H1 (cell line): ENCODE results near the gene PIBF1. TPM values are rescaled to one million over a fixed set of nuclear protein-coding genes. Genes with fewer than 3 reads are reported as not detected.

Source experiments
- CTCF ChIA-PET: fragments of 300-600 bp; sonication (Branson Sonifier 250); formaldehyde crosslinking; loops from one replicate; lab custom pipeline; 2021; ENCODE audit not compliant: partially characterized antibody; lab: Charles Lee
- POLR2A ChIA-PET: fragments of 300-600 bp; sonication (Branson Sonifier 250); formaldehyde crosslinking; loops from one replicate; lab custom pipeline; 2021; ENCODE audit warnings: inconsistent platforms; ENCODE audit not compliant: partially characterized antibody; lab: Charles Lee
- DNase-seq, 2 experiments: peaks; one replicate each; pipeline versions ENCODE4 v3.0.0 to v3.0.0-alpha.2; 2010 to 2022; ENCODE audit warnings: low spot score in 2 of 2, low read depth in 1 of 2, mixed read lengths in 1 of 2
- FAIRE-seq: peaks from 2 replicates; lab custom pipeline; 2011; peaks lifted over from hg19 to GRCh38; lab: Jason Lieb, UNC
- H2AFZ ChIP-seq: 2 replicates; pipeline ENCODE4 v1.8.1; 2012; ENCODE audit warnings: low read length, inconsistent platforms
- H2AK5ac ChIP-seq: 2 replicates; pipeline ENCODE4 v1.6.1; 2013; ENCODE audit warnings: low read depth, low read length
- H2BK120ac ChIP-seq: replicated peaks from 2 replicates; pipeline ENCODE3; 2013; ENCODE audit warnings: low read depth, low read length, inconsistent platforms
- H2BK12ac ChIP-seq: 2 replicates; pipeline ENCODE4 v1.6.1; 2013; ENCODE audit warnings: low read depth, low read length
- H2BK15ac ChIP-seq: 2 replicates; pipeline ENCODE4 v1.6.1; 2013; ENCODE audit warnings: low read length
- H2BK20ac ChIP-seq: 2 replicates; pipeline ENCODE4 v1.6.1; 2013; ENCODE audit warnings: low read length
- H2BK5ac ChIP-seq: 2 replicates; pipeline ENCODE4 v1.6.1; 2013; ENCODE audit warnings: low read depth, low read length
- H3K14ac ChIP-seq: 2 replicates; pipeline ENCODE4 v1.6.1; 2013; ENCODE audit warnings: inconsistent platforms; ENCODE audit not compliant: insufficient read length
- H3K18ac ChIP-seq: 2 replicates; pipeline ENCODE4 v1.6.1; 2013; ENCODE audit warnings: low read length; ENCODE audit errors: extremely low read depth
- H3K23ac ChIP-seq: 2 replicates; pipeline ENCODE4 v1.6.1; 2013; ENCODE audit warnings: inconsistent platforms; ENCODE audit not compliant: insufficient read length
- H3K23me2 ChIP-seq: 2 replicates; pipeline ENCODE4 v1.6.1; 2013; ENCODE audit warnings: low read depth, low read length
- H3K27ac ChIP-seq: 2 replicates; pipeline ENCODE4 v1.6.1; 2011; ENCODE audit warnings: low read depth, low read length, inconsistent platforms
- H3K27me3 ChIP-seq, 4 experiments: replicated peaks in 1 of 4; 1 replicate in 1 of 4; 2 replicates in 3 of 4; pipeline versions ENCODE4 v1.6.1 to v1.8.1; 2011 to 2013; ENCODE audit warnings: low read length in 3 of 4, mild to moderate bottlenecking in 3 of 4, inconsistent platforms in 2 of 4, mixed read lengths in 2 of 4, moderate library complexity in 1 of 4; ENCODE audit not compliant: control insufficient read depth in 3 of 4, insufficient read depth in 3 of 4; ENCODE audit errors: extremely low read depth in 1 of 4
- H3K36me3 ChIP-seq, 4 experiments: 2 replicates each; pipeline versions ENCODE4 v1.6.1 to v1.8.1; 2011 to 2013; ENCODE audit warnings: mild to moderate bottlenecking in 4 of 4, low read length in 3 of 4, moderate library complexity in 2 of 4, control low read depth in 1 of 4, inconsistent platforms in 1 of 4; ENCODE audit not compliant: insufficient read depth in 4 of 4, control insufficient read depth in 2 of 4
- H3K4ac ChIP-seq: replicated peaks from 2 replicates; pipeline ENCODE3; 2013; ENCODE audit warnings: low read length, low read depth, mixed read lengths, inconsistent platforms; ENCODE audit not compliant: insufficient read length
- H3K4me1 ChIP-seq, 4 experiments: replicated peaks in 1 of 4; 1 replicate in 1 of 4; 2 replicates in 3 of 4; pipeline versions ENCODE4 v1.6.1 to v1.8.1; 2011 to 2013; ENCODE audit warnings: low read length in 3 of 4, inconsistent platforms in 2 of 4, mixed read lengths in 1 of 4; ENCODE audit not compliant: insufficient read depth in 4 of 4, control insufficient read depth in 3 of 4
- H3K4me2 ChIP-seq, 2 experiments: 2 replicates each; pipeline versions ENCODE4 v1.6.1 to v1.8.1; 2011 to 2013; ENCODE audit warnings: low read depth in 2 of 2, low read length in 2 of 2, control low read depth in 1 of 2, inconsistent platforms in 1 of 2, mild to moderate bottlenecking in 1 of 2; ENCODE audit not compliant: insufficient read depth in 1 of 2
- H3K4me3 ChIP-seq, 4 experiments: fragments of 200-600, 300-600 bp in 1 of 4; sonication (generic), shearing (Covaris generic), sonication (Bioruptor Twin) in 1 of 4; 2 replicates each; pipeline versions ENCODE4 v1.5.1 to v1.8.1; 2011 to 2016; ENCODE audit warnings: low read length in 4 of 4, low read depth in 3 of 4, control low read depth in 2 of 4, inconsistent platforms in 2 of 4, mild to moderate bottlenecking in 2 of 4, mixed read lengths in 1 of 4, moderate library complexity in 1 of 4; ENCODE audit not compliant: insufficient read depth in 2 of 4; ENCODE audit errors: extremely low read depth in 1 of 4
- H3K56ac ChIP-seq: replicated peaks from 2 replicates; pipeline ENCODE3; 2013; ENCODE audit warnings: low read depth, mild to moderate bottlenecking, mixed read lengths, low read length, inconsistent platforms; ENCODE audit not compliant: insufficient read length
- H3K79me1 ChIP-seq: 2 replicates; pipeline ENCODE4 v1.6.1; 2013; ENCODE audit warnings: low read depth, low read length, control low read depth
- H3K79me2 ChIP-seq, 2 experiments: 2 replicates each; pipeline versions ENCODE4 v1.6.1 to v1.8.1; 2012 to 2013; ENCODE audit warnings: low read length in 2 of 2, mild to moderate bottlenecking in 2 of 2, inconsistent platforms in 1 of 2; ENCODE audit not compliant: insufficient read depth in 2 of 2, control insufficient read depth in 1 of 2
- H3K9ac ChIP-seq, 4 experiments: replicated peaks in 1 of 4; 1 replicate in 1 of 4; 2 replicates in 3 of 4; pipeline versions ENCODE4 v1.6.1 to v1.8.1; 2011 to 2013; ENCODE audit warnings: low read depth in 3 of 4, low read length in 3 of 4, control low read depth in 2 of 4, mild to moderate bottlenecking in 2 of 4, moderate library complexity in 2 of 4, inconsistent platforms in 1 of 4; ENCODE audit errors: extremely low read depth in 1 of 4
- H3K9me3 ChIP-seq, 2 experiments: 2 replicates each; pipeline versions ENCODE4 v1.6.1 to v1.8.1; 2012 to 2013; ENCODE audit warnings: mild to moderate bottlenecking in 2 of 2, moderate library complexity in 2 of 2, control low read depth in 1 of 2, inconsistent platforms in 1 of 2, low read depth in 1 of 2, low read length in 1 of 2, mixed read lengths in 1 of 2; ENCODE audit not compliant: insufficient read depth in 2 of 2
- H4K20me1 ChIP-seq, 2 experiments: replicated peaks in 1 of 2; 2 replicates each; pipeline versions ENCODE3 to v1.8.1; 2011 to 2013; ENCODE audit warnings: inconsistent platforms in 2 of 2, low read length in 2 of 2, mild to moderate bottlenecking in 1 of 2; ENCODE audit not compliant: insufficient read depth in 2 of 2, control insufficient read depth in 1 of 2
- H4K5ac ChIP-seq: 2 replicates; pipeline ENCODE4 v1.6.1; 2013; ENCODE audit warnings: low read length, low read depth, mixed read lengths, inconsistent platforms; ENCODE audit not compliant: insufficient read length
- H4K8ac ChIP-seq: 2 replicates; pipeline ENCODE4 v1.8.0; 2013; ENCODE audit warnings: mild to moderate bottlenecking, moderate library complexity, low read length, inconsistent platforms; ENCODE audit not compliant: insufficient read depth; ENCODE audit errors: extremely low read depth
- H4K91ac ChIP-seq: replicated peaks from 2 replicates; pipeline ENCODE3; 2013; ENCODE audit warnings: low read length, mixed read lengths, inconsistent platforms; ENCODE audit not compliant: insufficient read length
- EGR1 ChIP-seq: IDR thresholded peaks from 2 replicates; pipeline ENCODE4 v1.6.1; 2011; ENCODE audit warnings: low read depth, low read length, borderline replicate concordance
- GTF2F1 ChIP-seq: IDR thresholded peaks from 2 replicates; pipeline ENCODE4 v1.6.1; 2012; ENCODE audit warnings: low read depth, low read length, improper control_type of control experiment, borderline replicate concordance
- HDAC6 ChIP-seq: IDR thresholded peaks from one replicate; pipeline ENCODE4 v1.7.1; 2012; ENCODE audit warnings: low read depth, mild to moderate bottlenecking, inconsistent platforms, low read length, moderate library complexity
- JUN ChIP-seq: IDR thresholded peaks from 2 replicates; pipeline ENCODE4 v1.6.1; 2011; ENCODE audit warnings: low read depth, mild to moderate bottlenecking, improper control_type of control experiment, low read length
- MAFK ChIP-seq: IDR thresholded peaks from 2 replicates; pipeline ENCODE4 v1.6.1; 2012; ENCODE audit warnings: low read depth, mild to moderate bottlenecking, improper control_type of control experiment, low read length
- NRF1 ChIP-seq: IDR thresholded peaks from 2 replicates; pipeline ENCODE4 v1.6.1; 2011; ENCODE audit warnings: mild to moderate bottlenecking, low read depth, low read length, improper control_type of control experiment
- POLR2AphosphoS5 ChIP-seq: IDR thresholded peaks from 2 replicates; pipeline ENCODE4 v1.6.1; 2011; ENCODE audit warnings: low read depth, low read length
- RAD21 ChIP-seq, 2 experiments: IDR thresholded peaks in 1 of 2; conservative IDR thresholded peaks in 1 of 2; 2 replicates each; pipeline ENCODE4 v1.6.1; 2011; ENCODE audit warnings: low read depth in 2 of 2, low read length in 2 of 2, improper control_type of control experiment in 1 of 2, inconsistent platforms in 1 of 2, mild to moderate bottlenecking in 1 of 2, moderate library complexity in 1 of 2
- TAF1 ChIP-seq: IDR thresholded peaks from 2 replicates; pipeline ENCODE4 v1.6.1; 2011; ENCODE audit warnings: mild to moderate bottlenecking, low read depth, low read length
- WGBS, 2 experiments: shearing (Covaris generic) in 1 of 2; methylation state at CpG; one replicate each; pipeline versions ENCODE4 v1.1.6 to v1.1.7; 2013 to 2015; ENCODE audit warnings: low lambda C conversion rate in 2 of 2, mixed read lengths in 2 of 2, inconsistent platforms in 1 of 2, low coverage in 1 of 2, missing lambda C conversion rate in 1 of 2; ENCODE audit not compliant: insufficient replicate concordance in 2 of 2, insufficient coverage in 1 of 2, insufficient read length in 1 of 2; ENCODE audit errors: extremely low coverage in 1 of 2, missing lambda C conversion rate in 1 of 2; 5-methylcytosine and 5-hydroxymethylcytosine counted together
- polyA plus RNA-seq, 7 experiments: library from polyadenylated mRNA; depleted of rRNA in 3 of 7; stranded (reverse) in 5 of 7; unstranded in 2 of 7; fragments of >200 nt in 5 of 7; fragments of 200-250 nt in 2 of 7; gene quantifications; 1 replicate in 5 of 7; 2 replicates in 1 of 7; 4 replicates in 1 of 7; pipeline versions ENCODE4 v1.2.1 to v1.2.3, GENCODE V29; 2011 to 2013; ENCODE audit warnings: missing spikeins in 2 of 7, mixed read lengths in 2 of 7
- total RNA-seq: library from RNA; stranded (reverse); fragmentation: NEBNext Ultra II Directional; extraction: Animal tissue kit (Norgen Biotek cat#: 25700); gene quantifications from 2 replicates; pipeline ENCODE4 v1.2.1, GENCODE V29; 2021
- TF ChIP-seq, protein P1 (sequence below): IDR thresholded peaks from 2 replicates; pipeline ENCODE4 v1.6.1; 2011; ENCODE audit warnings: low read depth, mild to moderate bottlenecking, low read length; ENCODE audit not compliant: insufficient read depth

The PIBF1 gene
- total and polyA plus RNA-seq, 2 of the 8 experiments (the other 6 are each of a cell fraction or from before 2014, with no cell fraction given) = 1.1 to 13.2 TPM

- no peak overlapping the region for H3K56ac ChIP-seq
- no peak overlapping the region for H3K9ac ChIP-seq
- TF ChIP-seq NRF1 (no peak), EGR1 (no peak), JUN (no peak), GTF2F1 (no peak), RAD21 (IDR thresholded peaks at IDR 0.05 in 1 of 2, conservative IDR thresholded peaks at IDR 0.05 in 1 of 2; ENCODE audit: low read depth in 2 of 2, low read length in 2 of 2) (no peak), HDAC6 (no peak), POLR2AphosphoS5 (no peak), TAF1 (no peak), MAFK (no peak)
- TF ChIP-seq, protein P1, sequence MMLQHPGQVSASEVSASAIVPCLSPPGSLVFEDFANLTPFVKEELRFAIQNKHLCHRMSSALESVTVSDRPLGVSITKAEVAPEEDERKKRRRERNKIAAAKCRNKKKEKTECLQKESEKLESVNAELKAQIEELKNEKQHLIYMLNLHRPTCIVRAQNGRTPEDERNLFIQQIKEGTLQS = no peak
- no peaks in the 10 kb centered on the region for H3K27me3 ChIP-seq
- ChIA-PET POLR2A (no interaction called here), CTCF (interaction anchor here (1.4 kb wide), 1 partner anchor 9 kb away, joined by 3 read pairs; no protein-coding TSS in a partner anchor)
- H3K14ac ChIP-seq = no peak overlapping the region
- no peaks in the 10 kb centered on the region for H3K9me3 ChIP-seq
- no peaks in the 10 kb centered on the region for H3K23me2 ChIP-seq
- H3K4me1 ChIP-seq = no peaks in the 10 kb centered on the region
- H2BK15ac ChIP-seq = no peak overlapping the region
- H2AK5ac ChIP-seq = no peak overlapping the region
- no peak overlapping the region for H2AFZ ChIP-seq
- no peak overlapping the region for H2BK120ac ChIP-seq
- H4K5ac ChIP-seq = no peak overlapping the region
- no peak overlapping the region for H4K8ac ChIP-seq
- no peaks in the 10 kb centered on the region for H3K79me1 ChIP-seq
- no peak overlapping the region for H3K18ac ChIP-seq
- no peak overlapping the region for H2BK5ac ChIP-seq
- H3K79me2 ChIP-seq = no peaks in the 10 kb centered on the region
- DNase-seq (no peak), FAIRE-seq (no peak)
- no peak overlapping the region for H3K4me3 ChIP-seq
- H3K4ac ChIP-seq = no peak overlapping the region
- no peak overlapping the region for H4K91ac ChIP-seq
- 75% methylated on average over 3 of the region's 3 CpGs; no CpG with 5 or more reads in 1 of the 2 experiments for WGBS, 2 experiments
- no peak overlapping the region for H3K27ac ChIP-seq
- no peak overlapping the region for H3K23ac ChIP-seq
- peaks cover 0 to 2% of the 10 kb centered on the region in 2 experiments for H4K20me1 ChIP-seq
- H2BK20ac ChIP-seq = no peak overlapping the region
- H3K4me2 ChIP-seq = no peak overlapping the region
- H2BK12ac ChIP-seq = no peak overlapping the region
- peaks cover 0 to 15% (median 0%) of the 10 kb centered on the region in 4 experiments; a peak in 4 of 8 replicates for H3K36me3 ChIP-seq
These were observed 16.9 kb downstream of the PIBF1 start for GRCh38 chr13:72798817-72799216.
